Muscle of back (tissue), 10 donors: ENCODE measurements around the gene GABARAPL1. TPM values are rescaled to one million over a fixed set of nuclear protein-coding genes. Genes with fewer than 3 reads are reported as not detected.

Source experiments
- polyA plus RNA-seq, 10 donors: library from polyadenylated mRNA; unstranded; fragments of 120-200 nt; gene quantifications; one replicate each; pipeline ENCODE4 v1.2.1, GENCODE V29; 2013; ENCODE audit not compliant: insufficient read length in 10 of 10

The GABARAPL1 gene
- polyA plus RNA-seq, 10 donors: 19.6 to 29.2 (median 24.8) TPM

Other genes with a start within 250 kb of the GABARAPL1 start
- gene CLEC12A, start 241.5 kb upstream of the GABARAPL1 start, polyA plus RNA-seq: 1 to 10 TPM in 4 of 10 donors, under 1 TPM in 6; 0.26 to 1.4 (median 0.52) TPM
- under 1 TPM in 5 of 10 donors, not detected in 5; 0.12 to 0.32 (median 0.18) TPM for gene CLEC1B, start 213.8 kb upstream of the GABARAPL1 start, polyA plus RNA-seq
- gene CLEC12B, start 202.2 kb upstream of the GABARAPL1 start, polyA plus RNA-seq: under 1 TPM in 2 of 10 donors, not detected in 8; 0.21 to 0.24 TPM
- under 1 TPM in 9 of 10 donors, not detected in 1; 0.11 to 0.54 (median 0.20) TPM for gene CLEC9A, start 182.2 kb upstream of the GABARAPL1 start, polyA plus RNA-seq
- 1 to 10 TPM; 2.1 to 5.4 (median 2.7) TPM for gene CLEC1A, start 113.9 kb upstream of the GABARAPL1 start, polyA plus RNA-seq
- 1 to 10 TPM; 1.0 to 4.2 (median 1.5) TPM for gene CLEC7A, start 82.7 kb upstream of the GABARAPL1 start, polyA plus RNA-seq
- 1 to 10 TPM in 4 of 10 donors, under 1 TPM in 6; 0.17 to 1.6 (median 0.79) TPM for gene OLR1, start 40.7 kb upstream of the GABARAPL1 start, polyA plus RNA-seq
- gene TMEM52B, start 33.8 kb upstream of the GABARAPL1 start, polyA plus RNA-seq: under 1 TPM in 6 of 10 donors, not detected in 4; 0.07 to 0.49 (median 0.16) TPM
- 1 to 10 TPM in 2 of 10 donors, under 1 TPM in 8; 0.23 to 1.8 (median 0.49) TPM for gene KLRD1, start 95.0 kb downstream of the GABARAPL1 start, polyA plus RNA-seq
- 1 to 10 TPM in 2 of 10 donors, under 1 TPM in 8; 0.20 to 2.0 (median 0.45) TPM for gene KLRK1, start 177.2 kb downstream of the GABARAPL1 start, polyA plus RNA-seq
- under 1 TPM in 2 of 10 donors, not detected in 8; 0.35 to 0.41 TPM for gene KLRC4, start 196.9 kb downstream of the GABARAPL1 start, polyA plus RNA-seq
- gene KLRC3, start 207.7 kb downstream of the GABARAPL1 start, polyA plus RNA-seq: under 1 TPM in 2 of 10 donors, not detected in 8; 0.19 to 0.32 TPM
- gene KLRC2, start 223.1 kb downstream of the GABARAPL1 start, polyA plus RNA-seq: under 1 TPM in 3 of 10 donors, not detected in 7; 0.29 to 0.56 (median 0.47) TPM
- gene KLRC1, start 240.5 kb downstream of the GABARAPL1 start, polyA plus RNA-seq: 1 to 10 TPM in 2 of 10 donors, under 1 TPM in 6, not detected in 2; 0.21 to 1.5 (median 0.38) TPM